Calu3 (cell line): Measurements from ENCODE around the gene OR52K1. TPM values are rescaled to one million over a fixed set of nuclear protein-coding genes. Genes with fewer than 3 reads are reported as not detected.

Experiments used
- BruUV-seq: library from RNA; stranded (reverse); fragments of 400-500 nt; replicated peaks from 2 replicates; lab custom pipeline; 2021; lab: Mats Ljungman, UMichigan
- CTCF ChIA-PET: fragments of 300-600 bp; sonication (Branson Sonifier 250); formaldehyde crosslinking; loops from one replicate; lab custom pipeline; 2022; ENCODE audit warnings: antibody characterized with exemption; lab: Charles Lee
- DNase-seq: peaks from one replicate; pipeline ENCODE4 v3.0.0; 2022
- H3K27ac Mint-ChIP-seq: one replicate; pipeline ENCODE4 v1.8.0; 2022; ENCODE audit warnings: mixed read lengths; ENCODE audit not compliant: unreplicated experiment
- H3K27me3 Mint-ChIP-seq: one replicate; pipeline ENCODE4 v1.8.0; 2022; ENCODE audit warnings: mixed read lengths; ENCODE audit not compliant: unreplicated experiment
- H3K36me3 Mint-ChIP-seq: one replicate; pipeline ENCODE4 v1.8.0; 2022; ENCODE audit warnings: mild to moderate bottlenecking, moderate library complexity, mixed read lengths; ENCODE audit not compliant: insufficient read depth, unreplicated experiment
- H3K4me1 Mint-ChIP-seq: one replicate; pipeline ENCODE4 v1.8.0; 2022; ENCODE audit warnings: mild to moderate bottlenecking, low read depth, mixed read lengths; ENCODE audit not compliant: unreplicated experiment
- H3K4me3 Mint-ChIP-seq: one replicate; pipeline ENCODE4 v1.8.0; 2022; ENCODE audit warnings: mild to moderate bottlenecking, low read depth, moderate library complexity, mixed read lengths; ENCODE audit not compliant: unreplicated experiment
- H3K9me3 Mint-ChIP-seq: one replicate; pipeline ENCODE4 v1.8.0; 2022; ENCODE audit warnings: low read depth, mixed read lengths; ENCODE audit not compliant: unreplicated experiment
- intact Hi-C: fragments of 100-400 bp; cut with micrococcal nuclease; formaldehyde crosslinking; loops from one replicate; pipeline ENCODE4 v1.10.0; 2022; ENCODE audit not compliant: unreplicated experiment
- total RNA-seq: library from RNA; stranded (reverse); gene quantifications from 2 replicates; pipeline ENCODE4 v1.2.3, GENCODE V29; 2022
- TF ChIP-seq, protein P1 (sequence below): fragments of 200-600 bp; IDR thresholded peaks from one replicate; pipeline ENCODE4 v1.8.0; 2022; ENCODE audit warnings: antibody characterized with exemption; ENCODE audit not compliant: unreplicated experiment

OR52K1 gene
- total RNA-seq, 1 experiment from 2014 or later, result not detected

GRCh38 chr11:4455419-4455818, 27.0 kb upstream of the OR52K1 start:
- no peak overlapping the region for H3K27ac Mint-ChIP-seq
- CTCF ChIA-PET, result no interaction called here
- H3K27me3 Mint-ChIP-seq, result peaks cover 26% of the 10 kb centered on the region
- H3K36me3 Mint-ChIP-seq, result no peaks in the 10 kb centered on the region
- BruUV-seq, result no TSS peak
- H3K4me1 Mint-ChIP-seq, result peaks cover 9% of the 10 kb centered on the region
- TF ChIP-seq, protein P1, sequence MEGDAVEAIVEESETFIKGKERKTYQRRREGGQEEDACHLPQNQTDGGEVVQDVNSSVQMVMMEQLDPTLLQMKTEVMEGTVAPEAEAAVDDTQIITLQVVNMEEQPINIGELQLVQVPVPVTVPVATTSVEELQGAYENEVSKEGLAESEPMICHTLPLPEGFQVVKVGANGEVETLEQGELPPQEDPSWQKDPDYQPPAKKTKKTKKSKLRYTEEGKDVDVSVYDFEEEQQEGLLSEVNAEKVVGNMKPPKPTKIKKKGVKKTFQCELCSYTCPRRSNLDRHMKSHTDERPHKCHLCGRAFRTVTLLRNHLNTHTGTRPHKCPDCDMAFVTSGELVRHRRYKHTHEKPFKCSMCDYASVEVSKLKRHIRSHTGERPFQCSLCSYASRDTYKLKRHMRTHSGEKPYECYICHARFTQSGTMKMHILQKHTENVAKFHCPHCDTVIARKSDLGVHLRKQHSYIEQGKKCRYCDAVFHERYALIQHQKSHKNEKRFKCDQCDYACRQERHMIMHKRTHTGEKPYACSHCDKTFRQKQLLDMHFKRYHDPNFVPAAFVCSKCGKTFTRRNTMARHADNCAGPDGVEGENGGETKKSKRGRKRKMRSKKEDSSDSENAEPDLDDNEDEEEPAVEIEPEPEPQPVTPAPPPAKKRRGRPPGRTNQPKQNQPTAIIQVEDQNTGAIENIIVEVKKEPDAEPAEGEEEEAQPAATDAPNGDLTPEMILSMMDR, result no peak
- peaks cover 2% of the 10 kb centered on the region for H3K9me3 Mint-ChIP-seq
- no peak overlapping the region for H3K4me3 Mint-ChIP-seq
- DNase-seq, result no peak
- intact Hi-C loops, result no loop called here

DNA sequence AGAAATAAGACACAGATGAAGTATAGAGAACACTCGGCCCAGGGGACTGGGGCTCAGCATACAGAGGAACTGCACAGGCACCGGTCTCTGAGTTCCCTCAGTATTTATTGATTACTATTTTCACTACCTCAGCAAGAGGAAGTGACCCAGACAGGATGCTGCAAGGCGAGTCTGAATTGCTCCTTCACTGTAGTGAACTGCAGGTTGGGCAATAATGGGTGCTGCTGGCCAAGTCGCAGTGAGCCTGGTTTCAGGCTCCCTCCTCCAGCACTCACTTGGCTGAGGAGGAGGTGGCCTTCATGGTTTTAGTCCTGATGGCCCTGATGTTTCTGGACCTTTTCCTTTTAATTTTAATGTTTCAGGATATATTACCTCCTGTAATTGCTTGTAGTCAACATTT, 22.9 kb upstream of the OR52K1 start:
- DNase-seq, result peak; percentile 44
- Mint-ChIP-seq H3K4me3 (no peak overlapping the region), H3K27me3 (peaks cover 55% of the 10 kb centered on the region), H3K4me1 (peaks cover 12% of the 10 kb centered on the region), H3K36me3 (no peaks in the 10 kb centered on the region), H3K27ac (no peak overlapping the region), H3K9me3 (peaks cover 6% of the 10 kb centered on the region)
- TF ChIP-seq, protein P1, result no peak
- BruUV-seq, result no TSS peak
- intact Hi-C loops, result no loop called here
- CTCF ChIA-PET, result no interaction called here

GRCh38 chr11:4460151-4460550, 22.3 kb upstream of the OR52K1 start:
- peaks cover 10% of the 10 kb centered on the region for H3K9me3 Mint-ChIP-seq
- TF ChIP-seq, protein P1, result no peak
- DNase-seq, result no peak
- peaks cover 57% of the 10 kb centered on the region for H3K27me3 Mint-ChIP-seq
- CTCF ChIA-PET, result no interaction called here
- H3K4me3 Mint-ChIP-seq, result no peak overlapping the region
- no TSS peak for BruUV-seq
- H3K4me1 Mint-ChIP-seq, result peaks cover 12% of the 10 kb centered on the region
- intact Hi-C loops, result no loop called here
- no peaks in the 10 kb centered on the region for H3K36me3 Mint-ChIP-seq
- H3K27ac Mint-ChIP-seq, result no peak overlapping the region

- intact Hi-C loops, result no loop called here
- DNase-seq, result no peak
- Mint-ChIP-seq H3K27ac (no peak overlapping the region), H3K9me3 (peaks cover 10% of the 10 kb centered on the region), H3K36me3 (no peaks in the 10 kb centered on the region), H3K4me1 (peaks cover 12% of the 10 kb centered on the region), H3K27me3 (peaks cover 41% of the 10 kb centered on the region), H3K4me3 (no peak overlapping the region)
- no TSS peak for BruUV-seq
- TF ChIP-seq, protein P1, result no peak
- CTCF ChIA-PET, result no interaction called here
These were observed 18.0 kb upstream of the OR52K1 start for GRCh38 chr11:4464216-4465159.
